H1 (cell line): Measurements from ENCODE around the gene ATP7A. TPM values are rescaled to one million over a fixed set of nuclear protein-coding genes. Genes with fewer than 3 reads are reported as not detected.
A peak's percentile ranks its signal among the peaks of the same experiment; 100 is the strongest.

Experiments
- CTCF ChIA-PET: fragments of 300-600 bp; sonication (Branson Sonifier 250); formaldehyde crosslinking; loops from one replicate; lab custom pipeline; 2021; ENCODE audit not compliant: partially characterized antibody; lab: Charles Lee
- POLR2A ChIA-PET: fragments of 300-600 bp; sonication (Branson Sonifier 250); formaldehyde crosslinking; loops from one replicate; lab custom pipeline; 2021; ENCODE audit warnings: inconsistent platforms; ENCODE audit not compliant: partially characterized antibody; lab: Charles Lee
- DNase-seq, 2 experiments: peaks; one replicate each; pipeline versions ENCODE4 v3.0.0 to v3.0.0-alpha.2; 2010 to 2022; ENCODE audit warnings: low spot score in 2 of 2, low read depth in 1 of 2, mixed read lengths in 1 of 2
- FAIRE-seq: peaks from 2 replicates; lab custom pipeline; 2011; peaks lifted over from hg19 to GRCh38; lab: Jason Lieb, UNC
- H2AFZ ChIP-seq: 2 replicates; pipeline ENCODE4 v1.8.1; 2012; ENCODE audit warnings: low read length, inconsistent platforms
- H2AK5ac ChIP-seq: 2 replicates; pipeline ENCODE4 v1.6.1; 2013; ENCODE audit warnings: low read depth, low read length
- H2BK120ac ChIP-seq: replicated peaks from 2 replicates; pipeline ENCODE3; 2013; ENCODE audit warnings: low read depth, low read length, inconsistent platforms
- H2BK12ac ChIP-seq: 2 replicates; pipeline ENCODE4 v1.6.1; 2013; ENCODE audit warnings: low read depth, low read length
- H2BK15ac ChIP-seq: 2 replicates; pipeline ENCODE4 v1.6.1; 2013; ENCODE audit warnings: low read length
- H2BK20ac ChIP-seq: 2 replicates; pipeline ENCODE4 v1.6.1; 2013; ENCODE audit warnings: low read length
- H2BK5ac ChIP-seq: 2 replicates; pipeline ENCODE4 v1.6.1; 2013; ENCODE audit warnings: low read depth, low read length
- H3K14ac ChIP-seq: 2 replicates; pipeline ENCODE4 v1.6.1; 2013; ENCODE audit warnings: inconsistent platforms; ENCODE audit not compliant: insufficient read length
- H3K18ac ChIP-seq: 2 replicates; pipeline ENCODE4 v1.6.1; 2013; ENCODE audit warnings: low read length; ENCODE audit errors: extremely low read depth
- H3K23ac ChIP-seq: 2 replicates; pipeline ENCODE4 v1.6.1; 2013; ENCODE audit warnings: inconsistent platforms; ENCODE audit not compliant: insufficient read length
- H3K23me2 ChIP-seq: 2 replicates; pipeline ENCODE4 v1.6.1; 2013; ENCODE audit warnings: low read depth, low read length
- H3K27ac ChIP-seq: 2 replicates; pipeline ENCODE4 v1.6.1; 2011; ENCODE audit warnings: low read depth, low read length, inconsistent platforms
- H3K27me3 ChIP-seq, 4 experiments: replicated peaks in 1 of 4; 1 replicate in 1 of 4; 2 replicates in 3 of 4; pipeline versions ENCODE4 v1.6.1 to v1.8.1; 2011 to 2013; ENCODE audit warnings: low read length in 3 of 4, mild to moderate bottlenecking in 3 of 4, inconsistent platforms in 2 of 4, mixed read lengths in 2 of 4, moderate library complexity in 1 of 4; ENCODE audit not compliant: control insufficient read depth in 3 of 4, insufficient read depth in 3 of 4; ENCODE audit errors: extremely low read depth in 1 of 4
- H3K36me3 ChIP-seq, 4 experiments: 2 replicates each; pipeline versions ENCODE4 v1.6.1 to v1.8.1; 2011 to 2013; ENCODE audit warnings: mild to moderate bottlenecking in 4 of 4, low read length in 3 of 4, moderate library complexity in 2 of 4, control low read depth in 1 of 4, inconsistent platforms in 1 of 4; ENCODE audit not compliant: insufficient read depth in 4 of 4, control insufficient read depth in 2 of 4
- H3K4ac ChIP-seq: replicated peaks from 2 replicates; pipeline ENCODE3; 2013; ENCODE audit warnings: low read length, low read depth, mixed read lengths, inconsistent platforms; ENCODE audit not compliant: insufficient read length
- H3K4me1 ChIP-seq, 4 experiments: replicated peaks in 1 of 4; 1 replicate in 1 of 4; 2 replicates in 3 of 4; pipeline versions ENCODE4 v1.6.1 to v1.8.1; 2011 to 2013; ENCODE audit warnings: low read length in 3 of 4, inconsistent platforms in 2 of 4, mixed read lengths in 1 of 4; ENCODE audit not compliant: insufficient read depth in 4 of 4, control insufficient read depth in 3 of 4
- H3K4me2 ChIP-seq, 2 experiments: 2 replicates each; pipeline versions ENCODE4 v1.6.1 to v1.8.1; 2011 to 2013; ENCODE audit warnings: low read depth in 2 of 2, low read length in 2 of 2, control low read depth in 1 of 2, inconsistent platforms in 1 of 2, mild to moderate bottlenecking in 1 of 2; ENCODE audit not compliant: insufficient read depth in 1 of 2
- H3K4me3 ChIP-seq, 4 experiments: fragments of 200-600, 300-600 bp in 1 of 4; sonication (generic), shearing (Covaris generic), sonication (Bioruptor Twin) in 1 of 4; 2 replicates each; pipeline versions ENCODE4 v1.5.1 to v1.8.1; 2011 to 2016; ENCODE audit warnings: low read length in 4 of 4, low read depth in 3 of 4, control low read depth in 2 of 4, inconsistent platforms in 2 of 4, mild to moderate bottlenecking in 2 of 4, mixed read lengths in 1 of 4, moderate library complexity in 1 of 4; ENCODE audit not compliant: insufficient read depth in 2 of 4; ENCODE audit errors: extremely low read depth in 1 of 4
- H3K56ac ChIP-seq: replicated peaks from 2 replicates; pipeline ENCODE3; 2013; ENCODE audit warnings: low read depth, mild to moderate bottlenecking, mixed read lengths, low read length, inconsistent platforms; ENCODE audit not compliant: insufficient read length
- H3K79me1 ChIP-seq: 2 replicates; pipeline ENCODE4 v1.6.1; 2013; ENCODE audit warnings: low read depth, low read length, control low read depth
- H3K79me2 ChIP-seq, 2 experiments: 2 replicates each; pipeline versions ENCODE4 v1.6.1 to v1.8.1; 2012 to 2013; ENCODE audit warnings: low read length in 2 of 2, mild to moderate bottlenecking in 2 of 2, inconsistent platforms in 1 of 2; ENCODE audit not compliant: insufficient read depth in 2 of 2, control insufficient read depth in 1 of 2
- H3K9ac ChIP-seq, 4 experiments: replicated peaks in 1 of 4; 1 replicate in 1 of 4; 2 replicates in 3 of 4; pipeline versions ENCODE4 v1.6.1 to v1.8.1; 2011 to 2013; ENCODE audit warnings: low read depth in 3 of 4, low read length in 3 of 4, control low read depth in 2 of 4, mild to moderate bottlenecking in 2 of 4, moderate library complexity in 2 of 4, inconsistent platforms in 1 of 4; ENCODE audit errors: extremely low read depth in 1 of 4
- H3K9me3 ChIP-seq, 2 experiments: 2 replicates each; pipeline versions ENCODE4 v1.6.1 to v1.8.1; 2012 to 2013; ENCODE audit warnings: mild to moderate bottlenecking in 2 of 2, moderate library complexity in 2 of 2, control low read depth in 1 of 2, inconsistent platforms in 1 of 2, low read depth in 1 of 2, low read length in 1 of 2, mixed read lengths in 1 of 2; ENCODE audit not compliant: insufficient read depth in 2 of 2
- H4K20me1 ChIP-seq, 2 experiments: replicated peaks in 1 of 2; 2 replicates each; pipeline versions ENCODE3 to v1.8.1; 2011 to 2013; ENCODE audit warnings: inconsistent platforms in 2 of 2, low read length in 2 of 2, mild to moderate bottlenecking in 1 of 2; ENCODE audit not compliant: insufficient read depth in 2 of 2, control insufficient read depth in 1 of 2
- H4K5ac ChIP-seq: 2 replicates; pipeline ENCODE4 v1.6.1; 2013; ENCODE audit warnings: low read length, low read depth, mixed read lengths, inconsistent platforms; ENCODE audit not compliant: insufficient read length
- H4K8ac ChIP-seq: 2 replicates; pipeline ENCODE4 v1.8.0; 2013; ENCODE audit warnings: mild to moderate bottlenecking, moderate library complexity, low read length, inconsistent platforms; ENCODE audit not compliant: insufficient read depth; ENCODE audit errors: extremely low read depth
- H4K91ac ChIP-seq: replicated peaks from 2 replicates; pipeline ENCODE3; 2013; ENCODE audit warnings: low read length, mixed read lengths, inconsistent platforms; ENCODE audit not compliant: insufficient read length
- CBX8 ChIP-seq: fragments of 300-800, 300-1000 bp; sonication (generic); IDR thresholded peaks from 2 replicates; pipeline ENCODE4 v1.7.1; 2016; ENCODE audit warnings: low read depth, low read length, borderline replicate concordance
- CTBP2 ChIP-seq: IDR thresholded peaks from 2 replicates; pipeline ENCODE4 v1.7.0; 2011; ENCODE audit warnings: borderline replicate concordance, mild to moderate bottlenecking, moderate library complexity, mixed read lengths, low read length; ENCODE audit not compliant: insufficient read depth, insufficient read length
- HDAC2 ChIP-seq, 2 experiments: fragments of 300-600 bp in 1 of 2; sonication (generic) in 1 of 2; IDR thresholded peaks; 2 replicates each; pipeline ENCODE4 v1.6.1; 2011 to 2012; ENCODE audit warnings: low read depth in 2 of 2, low read length in 2 of 2, mild to moderate bottlenecking in 2 of 2, moderate library complexity in 2 of 2, borderline replicate concordance in 1 of 2, inconsistent platforms in 1 of 2
- RAD21 ChIP-seq, 2 experiments: IDR thresholded peaks in 1 of 2; conservative IDR thresholded peaks in 1 of 2; 2 replicates each; pipeline ENCODE4 v1.6.1; 2011; ENCODE audit warnings: low read depth in 2 of 2, low read length in 2 of 2, improper control_type of control experiment in 1 of 2, inconsistent platforms in 1 of 2, mild to moderate bottlenecking in 1 of 2, moderate library complexity in 1 of 2
- SUZ12 ChIP-seq: fragments of 200-600 bp; sonication (generic); IDR thresholded peaks from 2 replicates; pipeline ENCODE4 v1.6.1; 2012; ENCODE audit warnings: mild to moderate bottlenecking, inconsistent platforms, low read length, moderate library complexity, mixed read lengths
- WGBS, 2 experiments: shearing (Covaris generic) in 1 of 2; methylation state at CpG; one replicate each; pipeline versions ENCODE4 v1.1.6 to v1.1.7; 2013 to 2015; ENCODE audit warnings: low lambda C conversion rate in 2 of 2, mixed read lengths in 2 of 2, inconsistent platforms in 1 of 2, low coverage in 1 of 2, missing lambda C conversion rate in 1 of 2; ENCODE audit not compliant: insufficient replicate concordance in 2 of 2, insufficient coverage in 1 of 2, insufficient read length in 1 of 2; ENCODE audit errors: extremely low coverage in 1 of 2, missing lambda C conversion rate in 1 of 2; 5-methylcytosine and 5-hydroxymethylcytosine counted together
- polyA plus RNA-seq, 7 experiments: library from polyadenylated mRNA; depleted of rRNA in 3 of 7; stranded (reverse) in 5 of 7; unstranded in 2 of 7; fragments of >200 nt in 5 of 7; fragments of 200-250 nt in 2 of 7; gene quantifications; 1 replicate in 5 of 7; 2 replicates in 1 of 7; 4 replicates in 1 of 7; pipeline versions ENCODE4 v1.2.1 to v1.2.3, GENCODE V29; 2011 to 2013; ENCODE audit warnings: missing spikeins in 2 of 7, mixed read lengths in 2 of 7
- total RNA-seq: library from RNA; stranded (reverse); fragmentation: NEBNext Ultra II Directional; extraction: Animal tissue kit (Norgen Biotek cat#: 25700); gene quantifications from 2 replicates; pipeline ENCODE4 v1.2.1, GENCODE V29; 2021
- TF ChIP-seq, protein P1 (sequence below): IDR thresholded peaks from 2 replicates; pipeline ENCODE4 v1.6.1; 2011; ENCODE audit warnings: low read length, improper control_type of control experiment
- TF ChIP-seq, protein P2 (sequence below), 3 experiments: IDR thresholded peaks; 1 replicate in 2 of 3; 2 replicates in 1 of 3; pipeline versions ENCODE4 v1.5.1 to v1.6.1; 2011; ENCODE audit warnings: low read length in 3 of 3, mild to moderate bottlenecking in 3 of 3, inconsistent platforms in 2 of 3, low read depth in 1 of 3, moderate library complexity in 1 of 3; ENCODE audit not compliant: insufficient read depth in 1 of 3; ENCODE audit errors: control extremely low read depth in 1 of 3

Gene ATP7A
- total and polyA plus RNA-seq, 2 of the 8 experiments (the other 6 are each of a cell fraction or from before 2014, with no cell fraction given), result 0.73 to 2.8 TPM

DNA sequence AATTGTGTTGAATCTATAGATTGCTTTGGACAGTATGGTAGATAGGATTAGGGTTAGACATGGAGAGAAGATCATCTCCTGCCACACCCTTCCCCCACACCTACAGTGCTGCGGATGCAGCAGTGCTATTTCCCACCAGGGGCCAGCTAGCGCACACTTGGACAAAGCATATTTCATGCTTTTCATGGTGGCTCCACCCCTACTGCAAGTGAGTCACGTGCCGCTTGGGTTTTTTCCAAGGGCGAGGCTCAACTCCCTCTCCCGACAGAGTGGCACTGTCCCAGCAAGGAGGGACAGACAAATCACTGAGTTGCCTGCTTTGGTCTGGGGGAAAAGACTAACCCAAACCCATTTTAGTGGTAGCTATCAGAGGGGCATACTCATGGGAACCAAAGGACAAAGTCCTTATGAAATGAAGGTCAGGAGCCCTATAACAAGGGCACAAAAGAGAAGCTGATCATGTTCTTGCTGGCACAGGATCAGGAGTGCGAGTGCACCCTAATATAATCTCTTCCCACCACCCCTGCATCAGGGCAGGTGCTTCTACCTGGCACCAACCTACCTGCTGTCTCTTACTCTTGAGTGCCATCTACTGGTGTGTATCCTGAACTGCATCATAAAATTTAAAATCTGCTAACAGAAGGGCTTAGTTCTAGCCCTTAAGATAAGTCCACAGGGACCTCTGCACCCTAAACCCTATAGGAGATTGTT is 114.0 kb downstream of the ATP7A start:
- Histone ChIP-seq H3K23me2 (no peaks in the 10 kb centered on the region), H3K4me1 (no peaks in the 10 kb centered on the region), H3K27ac (no peak overlapping the region), H3K4ac (no peak overlapping the region), H3K27me3 (no peaks in the 10 kb centered on the region), H3K9me3 (no peaks in the 10 kb centered on the region), H3K14ac (no peak overlapping the region), H3K4me3 (no peak overlapping the region), H3K18ac (no peak overlapping the region), H2BK20ac (no peak overlapping the region), H4K5ac (no peak overlapping the region), H2BK120ac (no peak overlapping the region), H2AFZ (no peak overlapping the region; the same call in 1 of the 2 replicates), H3K56ac (no peak overlapping the region), H3K79me1 (no peaks in the 10 kb centered on the region), H2BK15ac (no peak overlapping the region), H3K36me3 (no peaks in the 10 kb centered on the region), H3K79me2 (no peaks in the 10 kb centered on the region), H3K9ac (no peak overlapping the region), H2BK12ac (no peak overlapping the region), H3K23ac (no peak overlapping the region), H2BK5ac (no peak overlapping the region), H4K91ac (no peak overlapping the region), H3K4me2 (no peak overlapping the region; a peak in 1 of 4 replicates), H4K8ac (no peak overlapping the region), H4K20me1 (no peaks in the 10 kb centered on the region), H2AK5ac (no peak overlapping the region)
- peak; percentile 92 for FAIRE-seq
- 57% methylated on average over 5 of the region's 7 CpGs; no CpG with 5 or more reads in 1 of the 2 experiments for WGBS, 2 experiments
- POLR2A ChIA-PET, result no interaction called here
- peak in 1 of 2 experiments; percentile 45 for DNase-seq
- CTCF ChIA-PET, result interaction anchor here (0.7 to 2.3 kb wide), 18 partner anchors 9 to 581 kb away, joined by 3 to 8 read pairs (median 5); partner anchors contain the start of genes ATP7A, COX7B and MAGT1
- TF ChIP-seq RAD21 (IDR thresholded peaks at IDR 0.05 in 1 of 2, conservative IDR thresholded peaks at IDR 0.05 in 1 of 2; ENCODE audit: low read depth in 2 of 2, low read length in 2 of 2) (peak; percentile 80 to 84), HDAC2 (IDR thresholded peaks at IDR 0.05; ENCODE audit: borderline replicate concordance in 1 of 2, low read depth in 2 of 2, low read length in 2 of 2) (no peak), CTBP2 (no peak), SUZ12 (no peak), CBX8 (no peak)
- TF ChIP-seq, protein P1, sequence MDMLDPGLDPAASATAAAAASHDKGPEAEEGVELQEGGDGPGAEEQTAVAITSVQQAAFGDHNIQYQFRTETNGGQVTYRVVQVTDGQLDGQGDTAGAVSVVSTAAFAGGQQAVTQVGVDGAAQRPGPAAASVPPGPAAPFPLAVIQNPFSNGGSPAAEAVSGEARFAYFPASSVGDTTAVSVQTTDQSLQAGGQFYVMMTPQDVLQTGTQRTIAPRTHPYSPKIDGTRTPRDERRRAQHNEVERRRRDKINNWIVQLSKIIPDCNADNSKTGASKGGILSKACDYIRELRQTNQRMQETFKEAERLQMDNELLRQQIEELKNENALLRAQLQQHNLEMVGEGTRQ, result peak; percentile 37; the same call in 1 of the 2 replicates
- TF ChIP-seq, protein P2, sequence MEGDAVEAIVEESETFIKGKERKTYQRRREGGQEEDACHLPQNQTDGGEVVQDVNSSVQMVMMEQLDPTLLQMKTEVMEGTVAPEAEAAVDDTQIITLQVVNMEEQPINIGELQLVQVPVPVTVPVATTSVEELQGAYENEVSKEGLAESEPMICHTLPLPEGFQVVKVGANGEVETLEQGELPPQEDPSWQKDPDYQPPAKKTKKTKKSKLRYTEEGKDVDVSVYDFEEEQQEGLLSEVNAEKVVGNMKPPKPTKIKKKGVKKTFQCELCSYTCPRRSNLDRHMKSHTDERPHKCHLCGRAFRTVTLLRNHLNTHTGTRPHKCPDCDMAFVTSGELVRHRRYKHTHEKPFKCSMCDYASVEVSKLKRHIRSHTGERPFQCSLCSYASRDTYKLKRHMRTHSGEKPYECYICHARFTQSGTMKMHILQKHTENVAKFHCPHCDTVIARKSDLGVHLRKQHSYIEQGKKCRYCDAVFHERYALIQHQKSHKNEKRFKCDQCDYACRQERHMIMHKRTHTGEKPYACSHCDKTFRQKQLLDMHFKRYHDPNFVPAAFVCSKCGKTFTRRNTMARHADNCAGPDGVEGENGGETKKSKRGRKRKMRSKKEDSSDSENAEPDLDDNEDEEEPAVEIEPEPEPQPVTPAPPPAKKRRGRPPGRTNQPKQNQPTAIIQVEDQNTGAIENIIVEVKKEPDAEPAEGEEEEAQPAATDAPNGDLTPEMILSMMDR (IDR thresholded peaks at IDR 0.05; ENCODE audit: control extremely low read depth in 1 of 3, insufficient read depth in 1 of 3, low read depth in 1 of 3, low read length in 3 of 3), result peak in 2 of 3 experiments; percentile 46 to 55; a peak in 3 of 4 replicates
